ENCODE results near the gene DRD4. TPM values are rescaled to one million over a fixed set of nuclear protein-coding genes. Genes with fewer than 3 reads are reported as not detected.

Gene DRD4
- total RNA-seq, 1 donor from 2014 or later, result 0.33 TPM

DNA sequence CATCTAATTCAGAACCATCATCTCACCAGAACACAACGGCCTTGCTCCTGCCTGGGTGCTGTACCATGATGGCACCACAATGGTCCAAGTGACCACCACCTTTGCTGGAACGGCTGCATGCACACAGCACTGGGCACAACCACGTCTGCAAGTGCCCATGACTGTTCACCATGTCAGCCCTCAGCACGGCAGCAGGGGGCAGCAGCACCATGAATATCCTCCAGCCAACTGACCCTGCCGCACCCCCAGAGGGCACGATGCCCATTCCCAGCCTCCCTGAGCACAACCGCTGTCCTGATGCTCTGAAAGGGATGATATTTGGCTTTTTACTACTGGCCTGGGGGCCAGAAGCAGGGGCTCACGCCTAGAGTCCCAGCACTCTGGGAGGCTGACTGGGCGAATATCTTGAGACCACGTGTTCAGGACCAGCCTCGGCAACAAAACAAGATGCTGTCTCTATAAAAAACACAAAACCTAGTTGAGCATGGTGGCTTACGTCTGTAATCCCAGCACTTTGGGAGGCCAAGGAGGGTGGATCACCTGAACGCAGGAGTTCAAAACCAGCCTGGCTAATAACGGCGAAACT, 25.7 kb downstream of the DRD4 start:
- Mint-ChIP-seq H3K4me1 (ENCODE audit: unreplicated experiment) (no peaks in the 10 kb centered on the region), H3K4me3 (ENCODE audit: unreplicated experiment) (no peak overlapping the region), H3K27ac (ENCODE audit: unreplicated experiment) (no peak overlapping the region), H3K9me3 (ENCODE audit: unreplicated experiment) (no peaks in the 10 kb centered on the region), H3K27me3 (ENCODE audit: unreplicated experiment) (peaks cover 6% of the 10 kb centered on the region), H3K36me3 (ENCODE audit: low read depth, unreplicated experiment) (peaks cover 27% of the 10 kb centered on the region)
- peak; percentile 63 for DNase-seq (ENCODE audit: low spot score)
- TF ChIP-seq, protein P1, sequence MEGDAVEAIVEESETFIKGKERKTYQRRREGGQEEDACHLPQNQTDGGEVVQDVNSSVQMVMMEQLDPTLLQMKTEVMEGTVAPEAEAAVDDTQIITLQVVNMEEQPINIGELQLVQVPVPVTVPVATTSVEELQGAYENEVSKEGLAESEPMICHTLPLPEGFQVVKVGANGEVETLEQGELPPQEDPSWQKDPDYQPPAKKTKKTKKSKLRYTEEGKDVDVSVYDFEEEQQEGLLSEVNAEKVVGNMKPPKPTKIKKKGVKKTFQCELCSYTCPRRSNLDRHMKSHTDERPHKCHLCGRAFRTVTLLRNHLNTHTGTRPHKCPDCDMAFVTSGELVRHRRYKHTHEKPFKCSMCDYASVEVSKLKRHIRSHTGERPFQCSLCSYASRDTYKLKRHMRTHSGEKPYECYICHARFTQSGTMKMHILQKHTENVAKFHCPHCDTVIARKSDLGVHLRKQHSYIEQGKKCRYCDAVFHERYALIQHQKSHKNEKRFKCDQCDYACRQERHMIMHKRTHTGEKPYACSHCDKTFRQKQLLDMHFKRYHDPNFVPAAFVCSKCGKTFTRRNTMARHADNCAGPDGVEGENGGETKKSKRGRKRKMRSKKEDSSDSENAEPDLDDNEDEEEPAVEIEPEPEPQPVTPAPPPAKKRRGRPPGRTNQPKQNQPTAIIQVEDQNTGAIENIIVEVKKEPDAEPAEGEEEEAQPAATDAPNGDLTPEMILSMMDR (IDR thresholded peaks at IDR 0.05; ENCODE audit: unreplicated experiment), result peak; percentile 63

- Mint-ChIP-seq H3K27ac (ENCODE audit: unreplicated experiment) (no peak overlapping the region), H3K9me3 (ENCODE audit: unreplicated experiment) (no peaks in the 10 kb centered on the region), H3K4me3 (ENCODE audit: unreplicated experiment) (peak overlapping the region; percentile 69), H3K4me1 (ENCODE audit: unreplicated experiment) (no peaks in the 10 kb centered on the region), H3K36me3 (ENCODE audit: low read depth, unreplicated experiment) (peaks cover 23% of the 10 kb centered on the region), H3K27me3 (ENCODE audit: unreplicated experiment) (peaks cover 6% of the 10 kb centered on the region)
- DNase-seq (ENCODE audit: low spot score), result no peak
- TF ChIP-seq, protein P1 (IDR thresholded peaks at IDR 0.05; ENCODE audit: unreplicated experiment), result no peak
These were observed 28.1 kb downstream of the DRD4 start for GRCh38 chr11:665062-665703.

DNA sequence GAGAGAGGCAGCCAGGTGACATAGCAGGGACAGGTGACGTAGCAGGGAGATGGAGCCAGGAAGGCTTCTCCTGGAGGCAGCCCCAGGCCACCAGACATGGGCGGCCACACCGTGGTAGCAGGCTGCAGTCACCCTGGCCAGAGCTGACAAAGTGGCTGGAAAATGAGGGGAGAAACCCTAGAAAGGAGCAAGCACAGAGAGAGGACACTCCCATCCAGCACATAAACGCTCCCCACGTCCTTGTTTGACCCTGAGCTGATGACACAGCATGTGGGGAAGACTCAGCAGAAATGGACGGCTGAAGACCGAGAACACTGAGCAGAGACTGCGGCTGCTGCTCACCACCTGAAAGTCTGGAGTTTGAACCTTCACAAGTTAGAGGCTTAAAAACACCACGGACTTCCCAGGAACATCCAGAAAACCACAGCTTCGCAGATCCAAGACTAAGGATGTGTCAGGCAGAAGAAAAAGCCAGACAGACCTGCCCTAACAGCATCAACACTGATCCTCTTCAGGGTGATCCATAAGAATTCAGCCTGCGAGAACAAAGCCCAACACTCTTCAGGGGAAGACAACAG, 28.7 kb downstream of the DRD4 start:
- peaks cover 23% of the 10 kb centered on the region for H3K36me3 Mint-ChIP-seq (ENCODE audit: low read depth, unreplicated experiment)
- H3K4me1 Mint-ChIP-seq (ENCODE audit: unreplicated experiment), result no peaks in the 10 kb centered on the region
- H3K9me3 Mint-ChIP-seq (ENCODE audit: unreplicated experiment), result no peaks in the 10 kb centered on the region
- peaks cover 6% of the 10 kb centered on the region for H3K27me3 Mint-ChIP-seq (ENCODE audit: unreplicated experiment)
- no peak overlapping the region for H3K27ac Mint-ChIP-seq (ENCODE audit: unreplicated experiment)
- no peak for DNase-seq (ENCODE audit: low spot score)
- TF ChIP-seq, protein P1 (IDR thresholded peaks at IDR 0.05; ENCODE audit: unreplicated experiment), result no peak
- no peak overlapping the region for H3K4me3 Mint-ChIP-seq (ENCODE audit: unreplicated experiment)

GRCh38 chr11:673866-674265, 36.8 kb downstream of the DRD4 start:
- Mint-ChIP-seq H3K4me3 (ENCODE audit: unreplicated experiment) (peak overlapping the region; percentile 8), H3K4me1 (ENCODE audit: unreplicated experiment) (no peaks in the 10 kb centered on the region), H3K27ac (ENCODE audit: unreplicated experiment) (no peak overlapping the region), H3K36me3 (ENCODE audit: low read depth, unreplicated experiment) (peaks cover 25% of the 10 kb centered on the region), H3K27me3 (ENCODE audit: unreplicated experiment) (peaks cover 3% of the 10 kb centered on the region), H3K9me3 (ENCODE audit: unreplicated experiment) (no peaks in the 10 kb centered on the region)
- TF ChIP-seq, protein P1 (IDR thresholded peaks at IDR 0.05; ENCODE audit: unreplicated experiment), result no peak
- no peak for DNase-seq (ENCODE audit: low spot score)

DNA sequence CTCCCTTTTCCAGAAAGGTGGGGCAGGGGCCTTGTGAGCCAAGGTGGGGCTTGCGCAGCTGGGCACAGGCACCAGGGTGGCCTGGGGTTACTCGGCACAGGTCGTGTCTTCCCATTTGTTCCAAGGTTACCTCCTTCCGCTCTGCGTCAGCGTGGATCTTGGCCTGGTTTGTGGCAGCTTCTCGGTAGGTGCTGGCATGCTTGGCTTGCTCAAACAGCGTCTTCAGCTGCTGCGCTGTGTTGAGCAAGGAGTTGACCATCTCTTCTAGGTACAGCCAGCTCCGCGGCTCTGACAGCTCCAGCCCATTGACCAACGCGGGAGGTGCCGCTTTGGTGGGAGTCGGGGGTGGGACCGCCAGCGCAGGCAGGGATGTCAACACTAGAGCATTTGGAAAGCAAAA, 37.3 kb downstream of the DRD4 start:
- H3K4me1 Mint-ChIP-seq (ENCODE audit: unreplicated experiment), result no peaks in the 10 kb centered on the region
- TF ChIP-seq, protein P1 (IDR thresholded peaks at IDR 0.05; ENCODE audit: unreplicated experiment), result no peak
- peaks cover 3% of the 10 kb centered on the region for H3K27me3 Mint-ChIP-seq (ENCODE audit: unreplicated experiment)
- DNase-seq (ENCODE audit: low spot score), result no peak
- peaks cover 25% of the 10 kb centered on the region for H3K36me3 Mint-ChIP-seq (ENCODE audit: low read depth, unreplicated experiment)
- no peak overlapping the region for H3K27ac Mint-ChIP-seq (ENCODE audit: unreplicated experiment)
- H3K4me3 Mint-ChIP-seq (ENCODE audit: unreplicated experiment), result no peak overlapping the region
- H3K9me3 Mint-ChIP-seq (ENCODE audit: unreplicated experiment), result no peaks in the 10 kb centered on the region

Measured in endothelial cell (in vitro differentiated cells).